OCI-LY7 (cell line): Measurements from ENCODE around the gene ZNF536.

Source experiments
- EZH2phosphoT487 ChIP-seq: fragments of 200-600 bp; sonication (generic); IDR thresholded peaks from 2 replicates; pipeline ENCODE4 v1.6.1; 2018; ENCODE audit warnings: low read depth, borderline replicate concordance, mild to moderate bottlenecking, mixed run types, antibody characterized with exemption, low read length, moderate library complexity, mixed read lengths
- TF ChIP-seq, protein P1 (sequence below): fragments of 200-600 bp; sonication (generic); conservative IDR thresholded peaks from 2 replicates; pipeline ENCODE4 v1.5.1; 2014; ENCODE audit warnings: mild to moderate bottlenecking, antibody characterized with exemption, low read length, moderate library complexity, mixed read lengths

DNA sequence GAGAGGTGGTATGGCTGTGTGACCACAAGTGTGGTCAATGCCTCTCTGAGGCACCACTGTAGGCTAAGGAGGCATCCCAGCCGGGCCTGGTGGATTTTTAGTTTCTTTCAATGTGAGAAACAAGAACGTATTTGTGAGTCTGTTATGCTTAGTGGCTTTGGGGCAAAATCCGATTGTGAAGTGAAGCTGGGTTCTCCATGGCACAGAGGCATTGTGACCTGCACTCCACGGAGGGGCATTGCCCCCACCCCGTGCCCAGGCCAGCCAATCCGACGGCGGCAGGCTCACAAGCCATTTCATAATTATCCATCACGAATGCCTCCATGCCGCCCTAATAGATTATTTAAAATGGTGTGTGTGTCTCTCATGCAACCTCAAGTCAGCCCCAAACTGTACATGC, 151.6 kb downstream of the ZNF536 start:
- TF ChIP-seq, protein P1, sequence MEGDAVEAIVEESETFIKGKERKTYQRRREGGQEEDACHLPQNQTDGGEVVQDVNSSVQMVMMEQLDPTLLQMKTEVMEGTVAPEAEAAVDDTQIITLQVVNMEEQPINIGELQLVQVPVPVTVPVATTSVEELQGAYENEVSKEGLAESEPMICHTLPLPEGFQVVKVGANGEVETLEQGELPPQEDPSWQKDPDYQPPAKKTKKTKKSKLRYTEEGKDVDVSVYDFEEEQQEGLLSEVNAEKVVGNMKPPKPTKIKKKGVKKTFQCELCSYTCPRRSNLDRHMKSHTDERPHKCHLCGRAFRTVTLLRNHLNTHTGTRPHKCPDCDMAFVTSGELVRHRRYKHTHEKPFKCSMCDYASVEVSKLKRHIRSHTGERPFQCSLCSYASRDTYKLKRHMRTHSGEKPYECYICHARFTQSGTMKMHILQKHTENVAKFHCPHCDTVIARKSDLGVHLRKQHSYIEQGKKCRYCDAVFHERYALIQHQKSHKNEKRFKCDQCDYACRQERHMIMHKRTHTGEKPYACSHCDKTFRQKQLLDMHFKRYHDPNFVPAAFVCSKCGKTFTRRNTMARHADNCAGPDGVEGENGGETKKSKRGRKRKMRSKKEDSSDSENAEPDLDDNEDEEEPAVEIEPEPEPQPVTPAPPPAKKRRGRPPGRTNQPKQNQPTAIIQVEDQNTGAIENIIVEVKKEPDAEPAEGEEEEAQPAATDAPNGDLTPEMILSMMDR, result no peak
- no peak for TF ChIP-seq EZH2phosphoT487
